K562 (cell line): ENCODE results near the gene FCRLA. TPM values are rescaled to one million over a fixed set of nuclear protein-coding genes. Genes with fewer than 3 reads are reported as not detected.
A peak's percentile ranks its signal among the peaks of the same experiment; 100 is the strongest.

ENCODE experiments used
- BCOR ChIP-seq: fragments of 450-650 bp; IDR thresholded peaks from 2 replicates; pipeline ENCODE4 v1.6.1; 2016
- CHAMP1 ChIP-seq: fragments of 450-650 bp; IDR thresholded peaks from 2 replicates; pipeline ENCODE4 v1.6.1; 2016; ENCODE audit warnings: mild to moderate bottlenecking
- CREB3 ChIP-seq: fragments of 450-650 bp; conservative IDR thresholded peaks from 2 replicates; pipeline ENCODE4 v1.6.1; 2016; ENCODE audit warnings: missing genetic modification characterization, low read depth, mild to moderate bottlenecking, missing compliant biosample characterization, moderate library complexity
- CTBP1 ChIP-seq: fragments of 450-650 bp; IDR thresholded peaks from 2 replicates; pipeline ENCODE4 v1.6.1; 2016; ENCODE audit warnings: borderline replicate concordance
- DDX20 ChIP-seq: fragments of 450-650 bp; IDR thresholded peaks from 2 replicates; pipeline ENCODE4 v1.6.1; 2016; ENCODE audit warnings: missing genetic modification characterization, low read depth, mild to moderate bottlenecking, missing compliant biosample characterization, moderate library complexity
- EHMT2 ChIP-seq: fragments of 450-650 bp; IDR thresholded peaks from 2 replicates; pipeline ENCODE4 v1.6.1; 2018; ENCODE audit warnings: antibody characterized with exemption
- FOXJ2 ChIP-seq: fragments of 200-800 bp; sonication (Bioruptor generic); IDR thresholded peaks from 2 replicates; pipeline ENCODE4 v1.6.1; 2016; ENCODE audit warnings: missing genetic modification characterization, missing compliant biosample characterization
- FOXP4 ChIP-seq: sonication (generic); formaldehyde crosslinking; IDR thresholded peaks from 2 replicates; pipeline ENCODE4 v1.8.0; 2022; ENCODE audit warnings: mild to moderate bottlenecking, missing genetic modification reagents, borderline replicate concordance
- HEY1 ChIP-seq: fragments of 250-450 bp; sonication (Bioruptor Pico); IDR thresholded peaks from 2 replicates; pipeline ENCODE4 v1.5.0; 2020; ENCODE audit warnings: mild to moderate bottlenecking, moderate library complexity, borderline replicate concordance
- KLF10 ChIP-seq: fragments of 250-450 bp; sonication (Bioruptor Pico); IDR thresholded peaks from 2 replicates; pipeline ENCODE4 v1.6.1; 2021; ENCODE audit warnings: matching md5 sums
- MYC ChIP-seq, 2 experiments: fragments of 250-450 bp in 1 of 2; sonication (Bioruptor Pico) in 1 of 2; IDR thresholded peaks; 2 replicates each; pipeline versions ENCODE4 v1.5.1 to v1.6.1; 2012 to 2021; ENCODE audit warnings: low read depth in 2 of 2, borderline replicate concordance in 1 of 2, improper control_type of control experiment in 1 of 2, low read length in 1 of 2, mild to moderate bottlenecking in 1 of 2, moderate library complexity in 1 of 2
- NFE2L1 ChIP-seq: fragments of 450-650 bp; IDR thresholded peaks from 2 replicates; pipeline ENCODE4 v1.6.1; 2016; ENCODE audit warnings: missing genetic modification characterization, low read depth, mild to moderate bottlenecking, missing compliant biosample characterization, moderate library complexity, borderline replicate concordance
- PRPF4 ChIP-seq: fragments of 200-400 bp; formaldehyde crosslinking; IDR thresholded peaks from one replicate; pipeline ENCODE4 v1.6.1; 2017; ENCODE audit warnings: low read length, low read depth, mild to moderate bottlenecking; ENCODE audit not compliant: insufficient read depth, poor library complexity, severe bottlenecking
- PTBP1 ChIP-seq: fragments of 200-400 bp; formaldehyde crosslinking; IDR thresholded peaks from 2 replicates; pipeline ENCODE4 v1.6.1; 2017; ENCODE audit warnings: low read depth, low read length
- PTRF ChIP-seq: fragments of 450-650 bp; IDR thresholded peaks from 2 replicates; pipeline ENCODE4 v1.6.1; 2016; ENCODE audit warnings: mild to moderate bottlenecking, missing genetic modification characterization, missing compliant biosample characterization
- RCOR1 ChIP-seq, 2 experiments: IDR thresholded peaks; 2 replicates each; pipeline ENCODE4 v1.6.1; 2012; ENCODE audit warnings: low read depth in 2 of 2, low read length in 2 of 2, borderline replicate concordance in 1 of 2, improper control_type of control experiment in 1 of 2
- RUNX1 ChIP-seq: sonication (generic); IDR thresholded peaks from 2 replicates; pipeline ENCODE4 v1.6.1; 2016; ENCODE audit warnings: antibody characterized with exemption, low read depth
- SMAD4 ChIP-seq: fragments of 250-450 bp; sonication (Bioruptor Pico); conservative IDR thresholded peaks from 2 replicates; pipeline ENCODE4 v1.8.0; 2021; ENCODE audit warnings: inconsistent platforms, mild to moderate bottlenecking, moderate library complexity
- USF1 ChIP-seq: sonication (generic); formaldehyde crosslinking; IDR thresholded peaks from 2 replicates; pipeline ENCODE4 v1.9.0; 2022; ENCODE audit warnings: mild to moderate bottlenecking, missing genetic modification reagents
- ZFP30 ChIP-seq: fragments of 250-450 bp; sonication (Bioruptor Pico); IDR thresholded peaks from 2 replicates; pipeline ENCODE4 v1.8.0; 2022; ENCODE audit warnings: moderate library complexity, mild to moderate bottlenecking, inconsistent platforms, borderline replicate concordance
- ZKSCAN8 ChIP-seq: fragments of 200-800 bp; sonication (Bioruptor generic); IDR thresholded peaks from 2 replicates; pipeline ENCODE4 v1.6.1; 2016; ENCODE audit warnings: missing genetic modification characterization, missing compliant biosample characterization
- ZNF77 ChIP-seq: fragments of 250-450 bp; sonication (Bioruptor Pico); IDR thresholded peaks from 2 replicates; pipeline ENCODE4 v1.5.0; 2020
- ZSCAN29 ChIP-seq: fragments of 450-650 bp; IDR thresholded peaks from 2 replicates; pipeline ENCODE4 v1.6.1; 2017
- polyA plus RNA-seq, 8 experiments: library from polyadenylated mRNA; depleted of rRNA in 4 of 8; stranded (reverse) in 5 of 8; unstranded in 3 of 8; fragments of >200 nt; fragmentation: Nextera tagmentation in 2 of 8; fragmentation: Illumina TruSeq in 1 of 8; extraction: Ambion mirVana in 2 of 8; extraction: Trizol in 1 of 8; gene quantifications; 2 replicates each; pipeline versions ENCODE4 v1.2.1 to v1.2.3, GENCODE V29; 2011 to 2014; ENCODE audit warnings: inconsistent platforms in 1 of 8, missing spikeins in 1 of 8
- total RNA-seq, 7 experiments: library from RNA; depleted of rRNA in 6 of 7; stranded (reverse); fragments of >200 nt in 6 of 7; fragmentation: Illumina TruSeq in 2 of 7; extraction: Trizol in 2 of 7; gene quantifications; 2 replicates each; pipeline versions ENCODE4 v1.2.1 to v1.2.3, GENCODE V29; 2011 to 2021; ENCODE audit warnings: low replicate concordance in 1 of 7

Gene FCRLA
- total and polyA plus RNA-seq, 9 of the 15 experiments (the other 6 are each of a cell fraction or from before 2014, with no cell fraction given): 0.09 to 0.84 (median 0.44) TPM

GRCh38 chr1:161727256-161727924 is 20.4 kb downstream of the FCRLA start (continued):
- TF ChIP-seq EHMT2 (no peak), CREB3 (tag) (no peak), FOXP4 (no peak), USF1 (CRISPR knock-in tag) (no peak), PTBP1 (no peak), HEY1 (CRISPR knock-in tag) (no peak), CTBP1 (peak; percentile 13; the same call in 1 of the 2 replicates), DDX20 (tag) (no peak), PTRF (tag) (no peak), CHAMP1 (no peak), FOXJ2 (tag) (no peak), ZSCAN29 (no peak), NFE2L1 (no peak), SMAD4 (CRISPR knock-in tag) (0 out of 2 replicates have a peak, but pooled peaks have one; percentile 27), ZKSCAN8 (no peak), PRPF4 (no peak), ZFP30 (CRISPR knock-in tag) (no peak), RCOR1 (IDR thresholded peaks at IDR 0.05; ENCODE audit: borderline replicate concordance in 1 of 2, low read depth in 2 of 2, low read length in 2 of 2) (no peak), KLF10 (no peak), ZNF77 (no peak), BCOR (no peak), MYC (IDR thresholded peaks at IDR 0.05; ENCODE audit: low read depth, low read length) (no peak), MYC (CRISPR knock-in tag; IDR thresholded peaks at IDR 0.05; ENCODE audit: borderline replicate concordance, low read depth) (0 out of 2 replicates have a peak, but pooled peaks have one; percentile 8), RUNX1 (no peak)
